HS-27A (cell line): ENCODE measurements around the gene SEZ6L.
A peak's percentile ranks its signal among the peaks of the same experiment; 100 is the strongest.

Experiments used
- DNase-seq: peaks from one replicate; pipeline ENCODE4 v3.0.0-alpha.2; 2012; ENCODE audit warnings: low read depth, missing footprints

The SEZ6L gene

GRCh38 chr22:26245001-26245400 is 75.7 kb downstream of the SEZ6L start:
- no peak for DNase-seq

- no peak for DNase-seq
These were observed 77.3 kb downstream of the SEZ6L start for GRCh38 chr22:26246552-26246951.

- no peak for DNase-seq
These were observed 82.6 kb downstream of the SEZ6L start for GRCh38 chr22:26251869-26252268.

- DNase-seq = peak; percentile 7
These were observed 90.2 kb downstream of the SEZ6L start for GRCh38 chr22:26259510-26259909.

- DNase-seq = no peak
These were observed 94.9 kb downstream of the SEZ6L start for GRCh38 chr22:26264162-26264561.

GRCh38 chr22:26265281-26265680 is 96.0 kb downstream of the SEZ6L start:
- no peak for DNase-seq

- DNase-seq = no peak
These were observed 96.6 kb downstream of the SEZ6L start for GRCh38 chr22:26265909-26266308.

GRCh38 chr22:26267856-26268255 is 98.6 kb downstream of the SEZ6L start:
- DNase-seq = no peak

GRCh38 chr22:26269572-26269971 is 100.3 kb downstream of the SEZ6L start:
- DNase-seq = no peak

- no peak for DNase-seq
These were observed 102.2 kb downstream of the SEZ6L start for GRCh38 chr22:26271427-26271826.

- no peak for DNase-seq
These were observed 103.9 kb downstream of the SEZ6L start for GRCh38 chr22:26273011-26273675.

GRCh38 chr22:26276529-26277160 is 107.4 kb downstream of the SEZ6L start:
- DNase-seq = no peak

- no peak for DNase-seq
These were observed 112.7 kb downstream of the SEZ6L start for GRCh38 chr22:26281941-26282340.

GRCh38 chr22:26283330-26283729 is 114.1 kb downstream of the SEZ6L start:
- DNase-seq = no peak

GRCh38 chr22:26285632-26286031 is 116.4 kb downstream of the SEZ6L start:
- no peak for DNase-seq

- DNase-seq = no peak
These were observed 117.0 kb downstream of the SEZ6L start for GRCh38 chr22:26286091-26286820.

- no peak for DNase-seq
These were observed 118.3 kb downstream of the SEZ6L start for GRCh38 chr22:26287382-26288225.

GRCh38 chr22:26289611-26290101 is 120.4 kb downstream of the SEZ6L start:
- DNase-seq = no peak

- no peak for DNase-seq
These were observed 122.8 kb downstream of the SEZ6L start for GRCh38 chr22:26291940-26292666.

GRCh38 chr22:26292667-26292995 is 123.4 kb downstream of the SEZ6L start:
- DNase-seq = no peak

GRCh38 chr22:26295563-26296126 is 126.4 kb downstream of the SEZ6L start:
- no peak for DNase-seq
